ENCODE measurements around the gene MMP20. TPM values are rescaled to one million over a fixed set of nuclear protein-coding genes. Genes with fewer than 3 reads are reported as not detected.

MMP20 gene
- total RNA-seq, 1 donor from 2014 or later = not detected

GRCh38 chr11:102559839-102560238 lies 65.3 kb downstream of the MMP20 start:
- H3K9ac ChIP-seq (ENCODE audit: low read length) = no peak overlapping the region
- no peak overlapping the region for H3K27ac ChIP-seq (ENCODE audit: low read depth, low read length)
- Mint-ChIP-seq H3K27me3 (ENCODE audit: low read depth, unreplicated experiment) (no peaks in the 10 kb centered on the region), H3K4me3 (ENCODE audit: unreplicated experiment) (no peak overlapping the region), H3K36me3 (ENCODE audit: low read depth, unreplicated experiment) (no peaks in the 10 kb centered on the region), H3K27ac (ENCODE audit: unreplicated experiment) (no peak overlapping the region), H3K4me1 (ENCODE audit: low read depth, unreplicated experiment) (peaks cover 18% of the 10 kb centered on the region), H3K9me3 (ENCODE audit: unreplicated experiment) (no peaks in the 10 kb centered on the region)
- H3K9me3 ChIP-seq (ENCODE audit: insufficient read depth, low read depth, low read length) = no peaks in the 10 kb centered on the region
- no peaks in the 10 kb centered on the region for H3K79me2 ChIP-seq (ENCODE audit: insufficient read depth, low read length)
- H3K4me1 ChIP-seq (ENCODE audit: insufficient read depth, low read length) = peaks cover 2% of the 10 kb centered on the region
- DNase-seq (ENCODE audit: low read depth) (no peak), FAIRE-seq (no peak)
- no peaks in the 10 kb centered on the region for H3K27me3 ChIP-seq (ENCODE audit: insufficient read depth, low read length)
- TF ChIP-seq EZH2 (IDR thresholded peaks at IDR 0.05; ENCODE audit: insufficient read depth, low read length) (no peak), CTCF (IDR thresholded peaks at IDR 0.05; ENCODE audit: insufficient read depth, low read depth, low read length) (no peak)
- no peaks in the 10 kb centered on the region for H4K20me1 ChIP-seq (ENCODE audit: insufficient read depth, low read length)
- no peak overlapping the region for H3K4me3 ChIP-seq (ENCODE audit: insufficient read depth, low read depth, low read length)
- no peaks in the 10 kb centered on the region for H3K36me3 ChIP-seq (ENCODE audit: insufficient read depth, low read length)
- H3K4me2 ChIP-seq (ENCODE audit: low read length) = no peak overlapping the region
- no peak overlapping the region for H2AFZ ChIP-seq (ENCODE audit: low read depth, low read length)

GRCh38 chr11:102555091-102555490 lies 70.0 kb downstream of the MMP20 start:
- no peaks in the 10 kb centered on the region for H3K9me3 Mint-ChIP-seq (ENCODE audit: unreplicated experiment)
- H2AFZ ChIP-seq (ENCODE audit: low read depth, low read length) = no peak overlapping the region
- H3K9me3 ChIP-seq (ENCODE audit: insufficient read depth, low read depth, low read length) = no peaks in the 10 kb centered on the region

More at GRCh38 chr11:102555091-102555490, 70.0 kb downstream of the MMP20 start:
- H3K27me3 Mint-ChIP-seq (ENCODE audit: low read depth, unreplicated experiment) = no peaks in the 10 kb centered on the region
- H3K4me1 Mint-ChIP-seq (ENCODE audit: low read depth, unreplicated experiment) = peaks cover 25% of the 10 kb centered on the region
- no peak for TF ChIP-seq EZH2 (IDR thresholded peaks at IDR 0.05; ENCODE audit: insufficient read depth, low read length)
- no peak for TF ChIP-seq CTCF (IDR thresholded peaks at IDR 0.05; ENCODE audit: insufficient read depth, low read depth, low read length)
- no peaks in the 10 kb centered on the region for H3K36me3 Mint-ChIP-seq (ENCODE audit: low read depth, unreplicated experiment)
- no peak overlapping the region for H3K27ac ChIP-seq (ENCODE audit: low read depth, low read length)
- no peaks in the 10 kb centered on the region for H3K27me3 ChIP-seq (ENCODE audit: insufficient read depth, low read length)
- H3K79me2 ChIP-seq (ENCODE audit: insufficient read depth, low read length) = no peaks in the 10 kb centered on the region
- no peak overlapping the region for H3K4me3 Mint-ChIP-seq (ENCODE audit: unreplicated experiment)
- H3K4me2 ChIP-seq (ENCODE audit: low read length) = no peak overlapping the region
- no peak overlapping the region for H3K27ac Mint-ChIP-seq (ENCODE audit: unreplicated experiment)
- H3K4me1 ChIP-seq (ENCODE audit: insufficient read depth, low read length) = peaks cover 13% of the 10 kb centered on the region
- H3K36me3 ChIP-seq (ENCODE audit: insufficient read depth, low read length) = no peaks in the 10 kb centered on the region
- H3K9ac ChIP-seq (ENCODE audit: low read length) = no peak overlapping the region
- no peaks in the 10 kb centered on the region for H4K20me1 ChIP-seq (ENCODE audit: insufficient read depth, low read length)
- FAIRE-seq (no peak), DNase-seq (ENCODE audit: low read depth) (no peak)
- no peak overlapping the region for H3K4me3 ChIP-seq (ENCODE audit: insufficient read depth, low read depth, low read length)

All from astrocyte (in vitro differentiated cells and primary cell).